ENCODE measurements around the gene ZNF136. TPM values are rescaled to one million over a fixed set of nuclear protein-coding genes. Genes with fewer than 3 reads are reported as not detected.
A peak's percentile ranks its signal among the peaks of the same experiment; 100 is the strongest.

ZNF136 gene
- total and polyA plus RNA-seq, 11 donors: 2.7 to 7.5 (median 4.1) TPM

DNA sequence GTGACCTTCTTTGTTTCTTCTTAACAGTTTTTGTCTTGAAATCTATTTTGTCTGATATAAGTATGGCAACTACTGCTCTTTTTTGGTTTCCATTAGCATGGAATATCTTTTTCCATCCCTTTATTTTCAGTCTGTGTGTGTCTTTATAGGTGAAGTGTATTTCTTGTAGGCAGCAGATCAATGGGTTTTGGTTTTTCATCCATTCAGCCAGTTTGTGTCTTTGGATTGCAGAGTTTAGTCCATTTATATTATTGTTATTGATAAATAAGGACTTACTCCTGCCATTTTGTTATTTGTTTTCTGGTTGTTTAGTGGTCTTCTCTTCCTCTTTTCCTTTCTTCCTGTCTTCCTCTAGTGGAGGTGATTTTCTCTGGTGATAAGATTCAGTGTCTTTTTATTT lies 54.4 kb downstream of the ZNF136 start:
- peaks cover 0 to 88% (median 40%) of the 10 kb centered on the region in 12 donors for H3K9me3 ChIP-seq
- H3K4me1 ChIP-seq: no peaks in the 10 kb centered on the region
- no peak for TF ChIP-seq POLR2A (IDR thresholded peaks at IDR 0.05)
- TF ChIP-seq, protein P1, sequence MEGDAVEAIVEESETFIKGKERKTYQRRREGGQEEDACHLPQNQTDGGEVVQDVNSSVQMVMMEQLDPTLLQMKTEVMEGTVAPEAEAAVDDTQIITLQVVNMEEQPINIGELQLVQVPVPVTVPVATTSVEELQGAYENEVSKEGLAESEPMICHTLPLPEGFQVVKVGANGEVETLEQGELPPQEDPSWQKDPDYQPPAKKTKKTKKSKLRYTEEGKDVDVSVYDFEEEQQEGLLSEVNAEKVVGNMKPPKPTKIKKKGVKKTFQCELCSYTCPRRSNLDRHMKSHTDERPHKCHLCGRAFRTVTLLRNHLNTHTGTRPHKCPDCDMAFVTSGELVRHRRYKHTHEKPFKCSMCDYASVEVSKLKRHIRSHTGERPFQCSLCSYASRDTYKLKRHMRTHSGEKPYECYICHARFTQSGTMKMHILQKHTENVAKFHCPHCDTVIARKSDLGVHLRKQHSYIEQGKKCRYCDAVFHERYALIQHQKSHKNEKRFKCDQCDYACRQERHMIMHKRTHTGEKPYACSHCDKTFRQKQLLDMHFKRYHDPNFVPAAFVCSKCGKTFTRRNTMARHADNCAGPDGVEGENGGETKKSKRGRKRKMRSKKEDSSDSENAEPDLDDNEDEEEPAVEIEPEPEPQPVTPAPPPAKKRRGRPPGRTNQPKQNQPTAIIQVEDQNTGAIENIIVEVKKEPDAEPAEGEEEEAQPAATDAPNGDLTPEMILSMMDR (IDR thresholded peaks at IDR 0.05): no peak
- ATAC-seq (no peak), DNase-seq (no peak)
- intact Hi-C loops (cut with DNase I): no loop called here
- H3K27ac ChIP-seq: no peak overlapping the region
- H3K4me3 ChIP-seq: no peak overlapping the region
- H3K36me3 ChIP-seq: peaks cover 0 to 17% (median 0%) of the 10 kb centered on the region in 9 donors
- H3K27me3 ChIP-seq: no peaks in the 10 kb centered on the region

DNA sequence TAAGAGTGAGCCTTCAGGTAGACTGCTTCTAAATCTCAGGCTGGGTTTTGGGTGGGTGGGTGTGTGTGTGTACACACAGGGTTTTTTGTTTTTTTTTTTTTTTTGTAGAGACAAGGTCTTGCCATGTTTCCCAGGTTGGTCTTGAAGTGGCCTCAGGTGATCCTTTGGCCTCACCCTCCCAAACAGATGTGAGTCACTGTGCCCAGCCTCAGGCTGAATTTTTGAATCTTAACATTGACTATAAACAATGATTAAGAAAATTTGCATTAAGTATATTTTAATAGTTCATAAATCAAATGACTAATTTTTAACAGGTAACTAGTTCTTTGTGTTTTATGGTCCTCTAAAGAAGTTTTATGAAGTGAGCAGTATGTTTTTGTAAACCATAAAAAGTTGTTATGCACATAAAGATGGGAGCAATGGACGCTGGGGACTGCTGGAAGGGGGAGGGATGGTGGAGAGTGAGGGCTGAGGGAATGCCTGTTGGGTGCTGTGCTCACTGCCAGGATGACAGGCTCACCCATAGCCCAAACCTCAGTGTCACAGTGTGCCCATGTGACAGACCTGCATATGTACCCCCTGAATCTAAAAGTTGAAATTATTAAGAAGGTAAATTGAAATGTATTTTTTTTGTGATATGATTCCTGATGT lies 60.2 kb downstream of the ZNF136 start:
- H3K27me3 ChIP-seq: no peaks in the 10 kb centered on the region
- intact Hi-C loops (cut with DNase I): no loop called here
- ATAC-seq (no peak), DNase-seq (no peak)
- H3K36me3 ChIP-seq: peaks cover 0 to 43% (median 4%) of the 10 kb centered on the region in 9 donors
- H3K4me1 ChIP-seq: no peaks in the 10 kb centered on the region
- no peak for TF ChIP-seq POLR2A (IDR thresholded peaks at IDR 0.05)
- TF ChIP-seq, protein P1 (IDR thresholded peaks at IDR 0.05): no peak
- no peak overlapping the region for H3K27ac ChIP-seq
- H3K4me3 ChIP-seq: no peak overlapping the region
- WGBS, 4 donors: 90 to 95% (median 92%) methylated on average over 1 of the region's 1 CpG
- H3K9me3 ChIP-seq: peaks cover 0 to 34% (median 7%) of the 10 kb centered on the region in 12 donors

DNA sequence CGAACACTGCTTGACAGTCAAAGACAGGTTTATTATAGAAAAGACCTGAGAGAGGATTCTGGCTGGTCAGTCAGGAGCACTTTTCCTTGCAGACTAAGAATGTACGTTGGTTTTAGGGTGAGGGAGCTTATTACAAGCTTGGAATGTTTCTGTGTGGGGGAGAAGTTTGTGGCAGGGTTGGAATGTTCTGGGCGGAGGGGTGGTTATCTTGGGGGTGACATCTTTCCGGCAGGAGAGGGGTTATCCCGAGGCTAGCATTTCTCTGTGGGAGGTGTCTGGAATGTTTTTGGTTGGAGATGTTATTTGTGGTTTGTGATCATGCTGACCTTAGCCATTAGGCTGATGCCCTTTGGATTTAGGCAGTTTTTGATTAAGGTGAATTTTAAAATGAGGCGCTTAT lies 61.8 kb downstream of the ZNF136 start:
- Histone ChIP-seq H3K27me3 (no peaks in the 10 kb centered on the region), H3K9me3 (peaks cover 0 to 19% (median 0%) of the 10 kb centered on the region in 12 donors), H3K4me1 (peaks cover 0 to 7% (median 0%) of the 10 kb centered on the region in 12 donors), H3K36me3 (peaks cover 0 to 38% (median 5%) of the 10 kb centered on the region in 9 donors), H3K27ac (no peak overlapping the region), H3K4me3 (no peak overlapping the region)
- ATAC-seq (no peak), DNase-seq (no peak)
- WGBS, 4 donors: 89 to 96% (median 93%) methylated on average over 6 of the region's 6 CpGs
- TF ChIP-seq, protein P1 (IDR thresholded peaks at IDR 0.05): no peak
- TF ChIP-seq POLR2A (IDR thresholded peaks at IDR 0.05): no peak
- intact Hi-C loops (cut with DNase I): no loop called here

DNA sequence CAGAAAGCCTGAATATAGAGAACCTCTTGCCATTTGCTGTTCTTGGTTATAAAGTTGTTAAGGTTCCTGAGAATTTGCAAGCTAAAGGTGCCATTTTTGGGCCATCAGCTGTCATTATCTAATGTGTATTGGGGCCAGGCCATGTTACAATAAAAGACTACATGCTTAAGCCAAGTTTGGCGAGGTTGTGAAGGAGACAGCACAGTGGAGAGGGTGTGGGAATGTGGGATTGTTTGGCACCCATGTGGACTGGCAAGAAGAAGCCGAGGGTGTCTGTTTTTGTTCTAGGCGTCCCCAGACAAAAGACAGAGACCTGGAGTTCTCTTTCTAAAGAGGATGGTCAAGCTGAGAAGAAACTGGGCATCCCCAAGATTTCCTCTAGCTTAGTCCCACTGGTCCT lies 67.1 kb downstream of the ZNF136 start:
- peaks cover 0 to 22% (median 0%) of the 10 kb centered on the region in 12 donors for H3K9me3 ChIP-seq
- H3K27ac ChIP-seq: peak overlapping the region in 8 of 12 donors; percentile 5 to 54 (median 32)
- ATAC-seq (peak; percentile 47 to 69 (median 62)), DNase-seq (peak in 1 of 5 donors; percentile 30)
- WGBS, 4 donors: 50 to 68% (median 68%) methylated on average over 3 of the region's 3 CpGs
- peaks cover 0 to 53% (median 13%) of the 10 kb centered on the region in 9 donors for H3K36me3 ChIP-seq
- intact Hi-C loops (cut with DNase I): no loop called here
- TF ChIP-seq, protein P1 (IDR thresholded peaks at IDR 0.05): no peak
- no peak for TF ChIP-seq POLR2A (IDR thresholded peaks at IDR 0.05)
- H3K4me3 ChIP-seq: no peak overlapping the region
- H3K27me3 ChIP-seq: no peaks in the 10 kb centered on the region
- peaks cover 0 to 29% (median 6%) of the 10 kb centered on the region in 12 donors for H3K4me1 ChIP-seq

Data from heart left ventricle (tissue), 16 donors.